ENCODE results near the gene ESRRG. TPM values are rescaled to one million over a fixed set of nuclear protein-coding genes. Genes with fewer than 3 reads are reported as not detected.

The ESRRG gene
- total RNA-seq, 2 donors from 2014 or later: not detected

- no peak for TF ChIP-seq CTCF (IDR thresholded peaks at IDR 0.05)
- Histone ChIP-seq H3K36me3 (no peaks in the 10 kb centered on the region), H3K27me3 (replicated peaks; ENCODE audit: insufficient read depth) (no peaks in the 10 kb centered on the region), H3K9me3 (no peaks in the 10 kb centered on the region), H3K4me3 (no peak overlapping the region), H3K27ac (no peak overlapping the region), H3K4me1 (ENCODE audit: control insufficient read depth in 1 of 2, low read depth in 2 of 2) (no peaks in the 10 kb centered on the region)
- DNase-seq (ENCODE audit: low spot score) (no peak), ATAC-seq (ENCODE audit: insufficient number of reproducible peaks, low FRiP score, low read depth) (no peak)
Observed at GRCh38 chr1:216523449-216524190, 199.6 kb downstream of the ESRRG start.

- ATAC-seq (ENCODE audit: insufficient number of reproducible peaks, low FRiP score, low read depth): no peak
- DNase-seq (ENCODE audit: low spot score): no peak
- no peak for TF ChIP-seq CTCF (IDR thresholded peaks at IDR 0.05)
- Histone ChIP-seq H3K36me3 (no peaks in the 10 kb centered on the region), H3K4me3 (no peak overlapping the region), H3K9me3 (no peaks in the 10 kb centered on the region), H3K27ac (no peak overlapping the region), H3K4me1 (ENCODE audit: control insufficient read depth in 1 of 2, low read depth in 2 of 2) (no peaks in the 10 kb centered on the region), H3K27me3 (replicated peaks; ENCODE audit: insufficient read depth) (no peaks in the 10 kb centered on the region)
Observed at GRCh38 chr1:216523043-216523442, 200.2 kb downstream of the ESRRG start.

GRCh38 chr1:216521477-216521876, 201.8 kb downstream of the ESRRG start:
- DNase-seq (ENCODE audit: low spot score): no peak
- no peak for TF ChIP-seq CTCF (IDR thresholded peaks at IDR 0.05)
- H3K4me1 ChIP-seq (ENCODE audit: control insufficient read depth in 1 of 2, low read depth in 2 of 2): no peaks in the 10 kb centered on the region

GRCh38 chr1:216518844-216519627, 204.2 kb downstream of the ESRRG start:
- Histone ChIP-seq H3K27me3 (replicated peaks; ENCODE audit: insufficient read depth) (no peaks in the 10 kb centered on the region), H3K36me3 (no peaks in the 10 kb centered on the region), H3K9me3 (no peaks in the 10 kb centered on the region), H3K27ac (no peak overlapping the region), H3K4me3 (no peak overlapping the region), H3K4me1 (ENCODE audit: control insufficient read depth in 1 of 2, low read depth in 2 of 2) (no peaks in the 10 kb centered on the region)
- ATAC-seq (ENCODE audit: insufficient number of reproducible peaks, low FRiP score, low read depth): no peak
- no peak for TF ChIP-seq CTCF (IDR thresholded peaks at IDR 0.05)
- no peak for DNase-seq (ENCODE audit: low spot score)

More at GRCh38 chr1:216521477-216521876, 201.8 kb downstream of the ESRRG start:
- Histone ChIP-seq H3K27me3 (replicated peaks; ENCODE audit: insufficient read depth) (no peaks in the 10 kb centered on the region), H3K27ac (no peak overlapping the region), H3K4me3 (no peak overlapping the region), H3K9me3 (no peaks in the 10 kb centered on the region), H3K36me3 (no peaks in the 10 kb centered on the region)
- no peak for ATAC-seq (ENCODE audit: insufficient number of reproducible peaks, low FRiP score, low read depth)

- H3K27ac ChIP-seq: no peak overlapping the region
- H3K9me3 ChIP-seq: no peaks in the 10 kb centered on the region
- no peak for DNase-seq (ENCODE audit: low spot score)
- H3K4me3 ChIP-seq: no peak overlapping the region
- no peak for ATAC-seq (ENCODE audit: insufficient number of reproducible peaks, low FRiP score, low read depth)
- H3K36me3 ChIP-seq: no peaks in the 10 kb centered on the region
- no peaks in the 10 kb centered on the region for H3K27me3 ChIP-seq (replicated peaks; ENCODE audit: insufficient read depth)
- H3K4me1 ChIP-seq (ENCODE audit: control insufficient read depth in 1 of 2, low read depth in 2 of 2): no peaks in the 10 kb centered on the region
- no peak for TF ChIP-seq CTCF (IDR thresholded peaks at IDR 0.05)
Observed at GRCh38 chr1:216502528-216503162, 220.6 kb downstream of the ESRRG start.

Data from thoracic aorta (tissue), 2 donors.